Measurements from ENCODE around the gene FBXO39.

- TF ChIP-seq EZH2phosphoT487 (IDR thresholded peaks at IDR 0.05; ENCODE audit: borderline replicate concordance) = no peak
- no peak for TF ChIP-seq CTCF (conservative IDR thresholded peaks at IDR 0.05; ENCODE audit: low read length)
Observed at GRCh38 chr17:6755731-6756184, 20.3 kb upstream of the FBXO39 start, which contains the start of gene XAF1.
